GM23338 (cell line): ENCODE data around the gene CDH4. TPM values are rescaled to one million over a fixed set of nuclear protein-coding genes. Genes with fewer than 3 reads are reported as not detected.

Experiments used
- ATAC-seq: fragments of 200-7000 bp; cut with Tn5 transposase; 3 replicates; pipeline ENCODE4 v1.9.1; 2020
- DNase-seq: peaks from one replicate; pipeline ENCODE4 v3.0.0-alpha.2; 2015; ENCODE audit warnings: low spot score
- H2AFZ ChIP-seq: fragments of 200-600 bp; sonication (generic); 2 replicates; pipeline ENCODE4 v1.8.0; 2016; ENCODE audit warnings: antibody characterized with exemption, mild to moderate bottlenecking, moderate library complexity
- H3F3A ChIP-seq: fragments of 200-600 bp; sonication (generic); replicated peaks from 2 replicates; pipeline ENCODE4 v1.8.0; 2017; ENCODE audit warnings: antibody characterized with exemption, mixed run types, low read depth
- H3K27ac ChIP-seq: fragments of 200-600 bp; sonication (generic); 2 replicates; pipeline ENCODE4 v1.6.1; 2016; ENCODE audit warnings: low read depth
- H3K27me3 ChIP-seq: fragments of 200-600 bp; sonication (generic); 2 replicates; pipeline ENCODE4 v1.8.0; 2016; ENCODE audit warnings: mild to moderate bottlenecking, mixed run types, moderate library complexity; ENCODE audit not compliant: insufficient read depth
- H3K36me3 ChIP-seq: fragments of 200-600 bp; sonication (generic); 2 replicates; pipeline ENCODE4 v1.8.0; 2016; ENCODE audit warnings: mild to moderate bottlenecking; ENCODE audit not compliant: insufficient read depth
- H3K4me1 ChIP-seq: fragments of 200-600 bp; sonication (generic); 2 replicates; pipeline ENCODE4 v1.8.0; 2016; ENCODE audit warnings: mild to moderate bottlenecking, moderate library complexity; ENCODE audit not compliant: insufficient read depth
- H3K4me2 ChIP-seq: fragments of 200-600 bp; sonication (generic); 2 replicates; pipeline ENCODE4 v1.7.1; 2017; ENCODE audit warnings: mixed run types
- H3K4me3 ChIP-seq: fragments of 200-600 bp; sonication (generic); 2 replicates; pipeline ENCODE4 v1.6.1; 2016; ENCODE audit warnings: mixed run types
- H3K79me2 ChIP-seq: fragments of 200-600 bp; sonication (generic); replicated peaks from 2 replicates; pipeline ENCODE4 v1.8.0; 2017; ENCODE audit warnings: mild to moderate bottlenecking; ENCODE audit not compliant: insufficient read depth
- H3K9me2 ChIP-seq: fragments of 200-600 bp; sonication (generic); 2 replicates; pipeline ENCODE4 v1.8.0; 2017; ENCODE audit not compliant: insufficient read depth
- H4K20me1 ChIP-seq: fragments of 200-600 bp; sonication (generic); replicated peaks from 2 replicates; pipeline ENCODE4 v1.8.0; 2017; ENCODE audit warnings: mild to moderate bottlenecking; ENCODE audit not compliant: insufficient read depth
- H3K27ac Mint-ChIP-seq: 2 replicates; pipeline ENCODE4 v1.8.0; 2020; ENCODE audit warnings: inconsistent platforms, mild to moderate bottlenecking, moderate library complexity, mixed read lengths
- H3K27me3 Mint-ChIP-seq: 3 replicates; pipeline ENCODE4 v1.8.0; 2022; ENCODE audit warnings: low read depth, mild to moderate bottlenecking, moderate library complexity, mixed read lengths, inconsistent platforms; ENCODE audit not compliant: insufficient read depth, poor library complexity
- H3K36me3 Mint-ChIP-seq: 3 replicates; pipeline ENCODE4 v1.8.0; 2021; ENCODE audit warnings: low read depth, mild to moderate bottlenecking, inconsistent platforms, moderate library complexity, mixed read lengths
- H3K4me1 Mint-ChIP-seq: 3 replicates; pipeline ENCODE4 v1.8.0; 2020; ENCODE audit warnings: mild to moderate bottlenecking, inconsistent platforms, mixed read lengths
- H3K4me3 Mint-ChIP-seq: 3 replicates; pipeline ENCODE4 v1.8.0; 2021; ENCODE audit warnings: moderate library complexity, mild to moderate bottlenecking, inconsistent platforms, mixed read lengths
- H3K9me3 Mint-ChIP-seq: 3 replicates; pipeline ENCODE4 v1.8.0; 2020; ENCODE audit warnings: moderate library complexity, mild to moderate bottlenecking, inconsistent platforms, mixed read lengths
- CREB1 ChIP-seq: fragments of 250-450 bp; sonication (Bioruptor Pico); IDR thresholded peaks from 2 replicates; pipeline ENCODE4 v1.5.0; 2020; ENCODE audit warnings: low read depth, mild to moderate bottlenecking, moderate library complexity
- EZH2 ChIP-seq: fragments of 200-600 bp; sonication (generic); IDR thresholded peaks from one replicate; pipeline ENCODE4 v1.8.0; 2017; ENCODE audit warnings: antibody characterized with exemption, mild to moderate bottlenecking, low read depth; ENCODE audit not compliant: unreplicated experiment
- JUNB ChIP-seq: IDR thresholded peaks from one replicate; pipeline ENCODE4 v1.6.1; 2016; ENCODE audit warnings: antibody characterized with exemption; ENCODE audit not compliant: unreplicated experiment
- NANOG ChIP-seq: IDR thresholded peaks from 2 replicates; pipeline ENCODE4 v1.6.1; 2016; ENCODE audit warnings: antibody characterized with exemption, borderline replicate concordance
- POLR2AphosphoS5 ChIP-seq: IDR thresholded peaks from 2 replicates; pipeline ENCODE4 v1.6.1; 2016; ENCODE audit warnings: antibody characterized with exemption, low read depth
- STAT1 ChIP-seq: IDR thresholded peaks from one replicate; pipeline ENCODE4 v1.6.1; 2016; ENCODE audit warnings: antibody characterized with exemption; ENCODE audit not compliant: unreplicated experiment
- ZNF114 ChIP-seq: fragments of 250-450 bp; sonication (Bioruptor Pico); IDR thresholded peaks from 2 replicates; pipeline ENCODE4 v1.5.0; 2020; ENCODE audit warnings: mild to moderate bottlenecking, moderate library complexity
- ZNF331 ChIP-seq: fragments of 250-450 bp; sonication (Bioruptor Pico); IDR thresholded peaks from 2 replicates; pipeline ENCODE4 v1.5.0; 2020; ENCODE audit warnings: low read depth, mild to moderate bottlenecking, moderate library complexity
- polyA plus RNA-seq: library from polyadenylated mRNA; unstranded; fragments of >200 nt; fragmentation: Nextera tagmentation; extraction: Ambion mirVana; gene quantifications from 2 replicates; pipeline ENCODE4 v1.2.1, GENCODE V29; 2016
- total RNA-seq: library from RNA; depleted of rRNA; stranded (reverse); fragments of >200 nt; shearing (Covaris generic); gene quantifications from 2 replicates; pipeline ENCODE4 v1.2.3, GENCODE V29; 2014
- TF ChIP-seq, protein P1 (sequence below): IDR thresholded peaks from one replicate; pipeline ENCODE4 v1.6.1; 2018; ENCODE audit warnings: antibody characterized with exemption; ENCODE audit not compliant: unreplicated experiment
- TF ChIP-seq, protein P2 (sequence below), 2 experiments: fragments of 200-600 bp in 1 of 2; sonication (generic) in 1 of 2; conservative IDR thresholded peaks; 2 replicates each; pipeline versions ENCODE4 v1.5.1 to v1.6.1; 2016 to 2017; ENCODE audit warnings: antibody characterized with exemption in 2 of 2, low read depth in 2 of 2, mild to moderate bottlenecking in 2 of 2, moderate library complexity in 1 of 2
- TF ChIP-seq, protein P3 (sequence below): IDR thresholded peaks from 2 replicates; pipeline ENCODE4 v1.6.1; 2016; ENCODE audit warnings: antibody characterized with exemption

Gene CDH4
- total and polyA plus RNA-seq, 2 experiments from 2014 or later = 1.2 to 4.2 TPM

DNA sequence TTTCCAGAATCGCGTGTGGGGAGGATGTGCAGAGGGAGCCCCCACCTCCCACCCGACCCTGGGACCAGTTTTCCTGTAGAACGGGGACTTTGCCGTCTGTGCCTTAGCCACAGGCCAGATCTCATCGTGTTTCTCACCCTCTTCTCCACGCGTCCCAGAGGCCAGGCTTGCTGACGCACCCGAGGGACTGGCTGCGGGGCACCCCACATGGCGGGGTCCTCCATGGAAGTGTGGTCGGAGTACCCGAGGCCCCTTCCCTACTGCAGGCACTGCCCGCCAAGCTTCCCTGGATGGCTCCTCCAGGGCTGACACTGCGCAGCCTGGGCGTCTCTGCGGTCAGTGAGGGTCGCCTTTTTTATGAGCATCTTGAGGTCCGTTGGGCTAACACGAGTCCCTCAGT, 346.5 kb downstream of the CDH4 start (continued):
- TF ChIP-seq, protein P1, sequence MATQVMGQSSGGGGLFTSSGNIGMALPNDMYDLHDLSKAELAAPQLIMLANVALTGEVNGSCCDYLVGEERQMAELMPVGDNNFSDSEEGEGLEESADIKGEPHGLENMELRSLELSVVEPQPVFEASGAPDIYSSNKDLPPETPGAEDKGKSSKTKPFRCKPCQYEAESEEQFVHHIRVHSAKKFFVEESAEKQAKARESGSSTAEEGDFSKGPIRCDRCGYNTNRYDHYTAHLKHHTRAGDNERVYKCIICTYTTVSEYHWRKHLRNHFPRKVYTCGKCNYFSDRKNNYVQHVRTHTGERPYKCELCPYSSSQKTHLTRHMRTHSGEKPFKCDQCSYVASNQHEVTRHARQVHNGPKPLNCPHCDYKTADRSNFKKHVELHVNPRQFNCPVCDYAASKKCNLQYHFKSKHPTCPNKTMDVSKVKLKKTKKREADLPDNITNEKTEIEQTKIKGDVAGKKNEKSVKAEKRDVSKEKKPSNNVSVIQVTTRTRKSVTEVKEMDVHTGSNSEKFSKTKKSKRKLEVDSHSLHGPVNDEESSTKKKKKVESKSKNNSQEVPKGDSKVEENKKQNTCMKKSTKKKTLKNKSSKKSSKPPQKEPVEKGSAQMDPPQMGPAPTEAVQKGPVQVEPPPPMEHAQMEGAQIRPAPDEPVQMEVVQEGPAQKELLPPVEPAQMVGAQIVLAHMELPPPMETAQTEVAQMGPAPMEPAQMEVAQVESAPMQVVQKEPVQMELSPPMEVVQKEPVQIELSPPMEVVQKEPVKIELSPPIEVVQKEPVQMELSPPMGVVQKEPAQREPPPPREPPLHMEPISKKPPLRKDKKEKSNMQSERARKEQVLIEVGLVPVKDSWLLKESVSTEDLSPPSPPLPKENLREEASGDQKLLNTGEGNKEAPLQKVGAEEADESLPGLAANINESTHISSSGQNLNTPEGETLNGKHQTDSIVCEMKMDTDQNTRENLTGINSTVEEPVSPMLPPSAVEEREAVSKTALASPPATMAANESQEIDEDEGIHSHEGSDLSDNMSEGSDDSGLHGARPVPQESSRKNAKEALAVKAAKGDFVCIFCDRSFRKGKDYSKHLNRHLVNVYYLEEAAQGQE = no peak
- TF ChIP-seq STAT1 (no peak), NANOG (no peak)

DNA sequence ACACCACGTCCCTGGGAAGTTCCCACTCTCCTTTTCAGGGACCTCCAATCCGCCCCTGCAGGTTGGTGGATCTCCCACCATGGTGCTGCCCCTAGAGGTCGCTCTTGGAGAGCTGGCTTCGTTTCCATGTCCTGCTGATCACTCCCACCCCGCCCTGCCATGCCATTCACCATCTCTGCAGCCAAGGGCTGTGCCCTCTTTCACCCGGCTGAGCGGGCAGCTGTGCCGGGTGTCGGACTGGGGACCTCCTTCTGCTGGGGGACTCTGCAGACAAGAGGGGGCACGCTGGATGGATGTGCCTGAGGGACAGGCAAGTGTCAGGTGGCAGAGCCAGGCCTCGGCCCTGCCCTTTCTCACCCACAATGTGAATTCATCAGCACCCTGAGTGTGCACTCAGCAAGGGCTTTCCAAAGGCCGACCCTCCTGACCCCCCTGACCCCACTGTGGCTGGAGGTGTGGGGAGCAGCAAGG, 347.0 kb downstream of the CDH4 start:
- H3K27me3 ChIP-seq = no peaks in the 10 kb centered on the region
- Mint-ChIP-seq H3K36me3 (peaks cover 17% of the 10 kb centered on the region), H3K27ac (no peak overlapping the region), H3K4me3 (no peak overlapping the region), H3K9me3 (peaks cover 30% of the 10 kb centered on the region), H3K4me1 (no peaks in the 10 kb centered on the region), H3K27me3 (peaks cover 16% of the 10 kb centered on the region)
- no peaks in the 10 kb centered on the region for H3K9me2 ChIP-seq
- H3K79me2 ChIP-seq = no peaks in the 10 kb centered on the region
- H3K4me1 ChIP-seq = 0 out of 2 replicates have a peak, but pooled peaks cover 4% of the 10 kb centered on the region
- H3F3A ChIP-seq = no peaks in the 10 kb centered on the region
- H3K27ac ChIP-seq = no peak overlapping the region
- no peak overlapping the region for H3K4me2 ChIP-seq
- H3K4me3 ChIP-seq = no peak overlapping the region
- H2AFZ ChIP-seq = no peak overlapping the region
- TF ChIP-seq ZNF331 (CRISPR knock-in tag) (no peak), ZNF114 (CRISPR knock-in tag) (no peak), CREB1 (no peak), JUNB (no peak), EZH2 (no peak), NANOG (no peak)
- TF ChIP-seq, protein P2, sequence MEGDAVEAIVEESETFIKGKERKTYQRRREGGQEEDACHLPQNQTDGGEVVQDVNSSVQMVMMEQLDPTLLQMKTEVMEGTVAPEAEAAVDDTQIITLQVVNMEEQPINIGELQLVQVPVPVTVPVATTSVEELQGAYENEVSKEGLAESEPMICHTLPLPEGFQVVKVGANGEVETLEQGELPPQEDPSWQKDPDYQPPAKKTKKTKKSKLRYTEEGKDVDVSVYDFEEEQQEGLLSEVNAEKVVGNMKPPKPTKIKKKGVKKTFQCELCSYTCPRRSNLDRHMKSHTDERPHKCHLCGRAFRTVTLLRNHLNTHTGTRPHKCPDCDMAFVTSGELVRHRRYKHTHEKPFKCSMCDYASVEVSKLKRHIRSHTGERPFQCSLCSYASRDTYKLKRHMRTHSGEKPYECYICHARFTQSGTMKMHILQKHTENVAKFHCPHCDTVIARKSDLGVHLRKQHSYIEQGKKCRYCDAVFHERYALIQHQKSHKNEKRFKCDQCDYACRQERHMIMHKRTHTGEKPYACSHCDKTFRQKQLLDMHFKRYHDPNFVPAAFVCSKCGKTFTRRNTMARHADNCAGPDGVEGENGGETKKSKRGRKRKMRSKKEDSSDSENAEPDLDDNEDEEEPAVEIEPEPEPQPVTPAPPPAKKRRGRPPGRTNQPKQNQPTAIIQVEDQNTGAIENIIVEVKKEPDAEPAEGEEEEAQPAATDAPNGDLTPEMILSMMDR (conservative IDR thresholded peaks at IDR 0.05; ENCODE audit: low read depth in 2 of 2) = peak; percentile 73 to 78
- DNase-seq (peak; percentile 64), ATAC-seq (peak; percentile 89)
- H3K36me3 ChIP-seq = no peaks in the 10 kb centered on the region
- H4K20me1 ChIP-seq = no peaks in the 10 kb centered on the region

DNA sequence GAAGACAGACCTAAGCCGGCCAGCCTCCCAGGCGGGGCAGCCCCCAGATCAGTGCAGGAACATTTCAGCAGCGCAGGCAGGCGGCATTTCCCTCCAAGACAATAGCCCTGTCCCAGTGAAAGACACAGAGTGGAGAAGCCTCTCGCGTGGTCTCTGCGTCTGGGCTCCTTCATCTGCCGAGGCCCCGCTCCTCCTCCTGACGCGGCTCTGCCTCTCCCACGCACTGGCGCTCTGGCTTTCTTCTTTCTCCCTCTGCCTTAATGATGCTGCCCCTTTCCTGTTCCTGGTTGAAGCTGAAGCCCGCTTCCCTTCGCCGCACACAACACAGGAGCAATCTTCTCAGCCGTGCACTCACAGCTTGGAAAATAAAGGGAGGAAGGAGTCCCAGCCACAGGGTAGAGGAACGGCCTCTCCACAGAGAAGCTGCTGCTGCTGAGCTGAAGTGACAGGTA, 347.5 kb downstream of the CDH4 start:
- peak; percentile 26 for ATAC-seq
- DNase-seq = no peak
- TF ChIP-seq, protein P1 = no peak
- no peak for TF ChIP-seq POLR2AphosphoS5
- TF ChIP-seq NANOG = no peak
- TF ChIP-seq, protein P3, sequence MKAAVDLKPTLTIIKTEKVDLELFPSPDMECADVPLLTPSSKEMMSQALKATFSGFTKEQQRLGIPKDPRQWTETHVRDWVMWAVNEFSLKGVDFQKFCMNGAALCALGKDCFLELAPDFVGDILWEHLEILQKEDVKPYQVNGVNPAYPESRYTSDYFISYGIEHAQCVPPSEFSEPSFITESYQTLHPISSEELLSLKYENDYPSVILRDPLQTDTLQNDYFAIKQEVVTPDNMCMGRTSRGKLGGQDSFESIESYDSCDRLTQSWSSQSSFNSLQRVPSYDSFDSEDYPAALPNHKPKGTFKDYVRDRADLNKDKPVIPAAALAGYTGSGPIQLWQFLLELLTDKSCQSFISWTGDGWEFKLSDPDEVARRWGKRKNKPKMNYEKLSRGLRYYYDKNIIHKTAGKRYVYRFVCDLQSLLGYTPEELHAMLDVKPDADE = no peak
- no peak for TF ChIP-seq JUNB
- no peak for TF ChIP-seq ZNF331 (CRISPR knock-in tag)
- TF ChIP-seq STAT1 = no peak
- TF ChIP-seq ZNF114 (CRISPR knock-in tag) = no peak
- no peak for TF ChIP-seq CREB1

More for the DNA sequence above, 347.5 kb downstream of the CDH4 start:
- H3K27me3 ChIP-seq = no peaks in the 10 kb centered on the region
- H3K9me2 ChIP-seq = no peaks in the 10 kb centered on the region
- no peak overlapping the region for H3K27ac Mint-ChIP-seq
- H3K27me3 Mint-ChIP-seq = peaks cover 16% of the 10 kb centered on the region
- 0 out of 2 replicates have a peak, but pooled peaks cover 4% of the 10 kb centered on the region for H3K4me1 ChIP-seq
- no peaks in the 10 kb centered on the region for H3K36me3 ChIP-seq
- H4K20me1 ChIP-seq = no peaks in the 10 kb centered on the region
- H3F3A ChIP-seq = no peaks in the 10 kb centered on the region
- H3K36me3 Mint-ChIP-seq = peaks cover 17% of the 10 kb centered on the region
- H3K4me2 ChIP-seq = no peak overlapping the region
- H3K79me2 ChIP-seq = no peaks in the 10 kb centered on the region
- no peaks in the 10 kb centered on the region for H3K4me1 Mint-ChIP-seq
- no peak overlapping the region for H3K4me3 Mint-ChIP-seq
- H3K27ac ChIP-seq = no peak overlapping the region
- no peak overlapping the region for H2AFZ ChIP-seq
- peaks cover 31% of the 10 kb centered on the region for H3K9me3 Mint-ChIP-seq
- no peak overlapping the region for H3K4me3 ChIP-seq
